AG20443 (cell line): Measurements from ENCODE around the gene CCNB2.
A peak's percentile ranks its signal among the peaks of the same experiment; 100 is the strongest.
"Not testable (repeated sequence)": the region's sequence is repeated elsewhere in the genome, so short reads cannot be mapped to it uniquely, and the experiment has no call there.

Experiments used
- DNase-seq: peaks from one replicate; pipeline ENCODE4 v3.0.0; 2012; ENCODE audit warnings: low spot score, mixed read lengths

Gene CCNB2

GRCh38 chr15:59133929-59134427, 29.0 kb downstream of the CCNB2 start:
- DNase-seq = no peak

- no peak for DNase-seq
Observed at GRCh38 chr15:59137566-59137965, 32.6 kb downstream of the CCNB2 start.

- DNase-seq = peak; percentile 59
Observed at GRCh38 chr15:59138243-59138642, 33.3 kb downstream of the CCNB2 start.

GRCh38 chr15:59140422-59141226, 35.7 kb downstream of the CCNB2 start:
- no peak for DNase-seq

GRCh38 chr15:59143281-59143680, 38.3 kb downstream of the CCNB2 start:
- DNase-seq = no peak

GRCh38 chr15:59144594-59144993, 39.6 kb downstream of the CCNB2 start:
- DNase-seq = not testable (repeated sequence)

GRCh38 chr15:59147666-59148065, 42.7 kb downstream of the CCNB2 start:
- no peak for DNase-seq

- DNase-seq = peak; percentile 27
Observed at GRCh38 chr15:59148153-59148833, 43.3 kb downstream of the CCNB2 start.

- no peak for DNase-seq
Observed at GRCh38 chr15:59150185-59150584, 45.2 kb downstream of the CCNB2 start.

- no peak for DNase-seq
Observed at GRCh38 chr15:59152694-59153450, 47.9 kb downstream of the CCNB2 start.

GRCh38 chr15:59153466-59153865, 48.5 kb downstream of the CCNB2 start:
- DNase-seq = no peak

GRCh38 chr15:59154243-59154642, 49.3 kb downstream of the CCNB2 start:
- DNase-seq = no peak

- no peak for DNase-seq
Observed at GRCh38 chr15:59155431-59155830, 50.5 kb downstream of the CCNB2 start.

GRCh38 chr15:59157396-59157795, 52.5 kb downstream of the CCNB2 start:
- no peak for DNase-seq

GRCh38 chr15:59157840-59158700, 53.1 kb downstream of the CCNB2 start:
- DNase-seq = no peak

- DNase-seq = no peak
Observed at GRCh38 chr15:59158701-59159034, 53.7 kb downstream of the CCNB2 start.

GRCh38 chr15:59159210-59159609, 54.3 kb downstream of the CCNB2 start:
- no peak for DNase-seq

- DNase-seq = no peak
Observed at GRCh38 chr15:59160880-59161593, 56.1 kb downstream of the CCNB2 start.

- DNase-seq = not testable (repeated sequence)
Observed at GRCh38 chr15:59162080-59162479, 57.1 kb downstream of the CCNB2 start.

GRCh38 chr15:59165726-59166125, 60.8 kb downstream of the CCNB2 start:
- no peak for DNase-seq

GRCh38 chr15:59166166-59166565, 61.2 kb downstream of the CCNB2 start:
- DNase-seq = no peak
